SHP77 treated with DMSO at 0.1 percent for 48 hours (cell line): ENCODE results near the gene MYBPH.

Experiments
- DNase-seq: peaks from one replicate; lab custom pipeline; 2025; lab: John Stamatoyannopoulos, UW

Gene MYBPH

GRCh38 chr1:203178821-203179666 is 3.4 kb upstream of the MYBPH start:
- DNase-seq = no peak

- no peak for DNase-seq
These were observed 2.5 kb upstream of the MYBPH start for GRCh38 chr1:203178083-203178482.

- DNase-seq = no peak
These were observed 1.9 kb upstream of the MYBPH start for GRCh38 chr1:203177470-203178039.

DNA sequence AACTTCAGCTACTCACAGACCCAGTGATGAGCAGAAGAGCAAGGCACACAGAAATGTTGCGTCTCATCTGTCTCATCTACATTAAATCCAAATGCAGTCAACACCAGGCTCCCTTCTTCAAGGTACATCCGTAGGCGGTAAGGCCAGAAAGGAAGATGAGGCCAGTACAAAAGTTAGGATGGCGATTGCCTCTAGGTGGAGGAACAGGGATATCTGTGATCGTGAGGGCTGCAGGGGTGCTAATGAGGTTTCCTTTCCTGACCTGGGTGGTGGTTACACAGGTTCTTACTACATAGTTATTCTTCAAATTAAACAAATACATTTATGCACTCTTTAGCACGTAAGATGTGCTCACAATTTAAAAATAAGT is 1.4 kb upstream of the MYBPH start:
- no peak for DNase-seq

DNA sequence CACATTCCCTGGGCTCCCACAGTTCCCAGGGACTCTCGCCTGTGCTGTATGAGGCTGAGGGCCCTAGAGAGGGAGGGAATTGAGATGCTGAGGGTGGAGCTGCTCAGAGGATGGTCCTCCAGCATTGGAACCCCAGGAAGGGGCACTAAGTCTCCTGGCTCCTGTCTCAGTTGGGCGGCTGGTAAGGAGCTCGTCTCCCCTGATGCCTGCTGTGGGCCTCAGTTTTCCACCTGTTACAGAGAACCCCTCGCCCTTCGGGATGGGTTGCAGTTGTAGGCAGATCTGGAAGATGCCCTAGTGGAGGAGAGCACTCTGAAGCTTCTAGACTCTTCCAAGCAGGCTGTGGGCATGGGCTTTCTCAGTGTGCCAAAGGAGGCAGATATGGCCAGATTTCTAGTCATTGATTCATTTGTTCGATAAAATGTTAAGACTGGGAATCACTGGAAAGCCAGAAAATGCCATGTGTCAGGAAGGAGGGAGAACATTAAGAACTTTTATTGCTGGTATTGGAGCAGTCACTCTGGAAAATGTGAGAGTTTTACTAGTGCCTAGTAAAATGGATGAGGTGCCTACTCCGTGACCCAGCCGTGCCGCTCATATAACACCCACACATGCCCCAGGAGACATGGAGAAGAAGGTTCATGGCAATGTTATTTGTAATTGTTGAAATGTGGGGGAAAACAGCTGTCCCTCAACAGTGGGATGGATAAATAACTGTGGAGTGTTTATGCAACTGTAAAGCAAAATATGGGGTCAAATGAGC is 828 bp upstream of the MYBPH start:
- DNase-seq = no peak

DNA sequence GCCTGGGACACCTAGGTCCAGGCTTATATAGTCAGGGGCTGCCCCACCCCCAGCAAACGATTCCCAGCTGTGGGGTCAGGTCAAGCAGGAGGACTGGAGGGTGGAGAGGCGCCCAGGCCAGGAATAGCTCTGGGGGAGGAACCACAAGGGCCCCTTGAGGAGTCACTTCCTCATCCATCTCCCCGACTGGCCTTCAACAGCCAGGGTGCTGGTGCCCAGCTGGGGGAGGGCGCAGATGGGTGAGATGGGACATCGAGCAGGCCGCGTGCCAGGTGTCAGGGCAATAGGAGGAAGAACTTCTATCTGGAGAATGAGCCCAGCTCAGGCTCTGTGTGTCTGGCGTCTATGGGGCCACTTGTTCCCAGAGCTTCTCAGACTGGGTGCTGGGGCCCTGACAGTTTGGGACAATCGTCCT is 208 bp upstream of the MYBPH start:
- DNase-seq = no peak

DNA sequence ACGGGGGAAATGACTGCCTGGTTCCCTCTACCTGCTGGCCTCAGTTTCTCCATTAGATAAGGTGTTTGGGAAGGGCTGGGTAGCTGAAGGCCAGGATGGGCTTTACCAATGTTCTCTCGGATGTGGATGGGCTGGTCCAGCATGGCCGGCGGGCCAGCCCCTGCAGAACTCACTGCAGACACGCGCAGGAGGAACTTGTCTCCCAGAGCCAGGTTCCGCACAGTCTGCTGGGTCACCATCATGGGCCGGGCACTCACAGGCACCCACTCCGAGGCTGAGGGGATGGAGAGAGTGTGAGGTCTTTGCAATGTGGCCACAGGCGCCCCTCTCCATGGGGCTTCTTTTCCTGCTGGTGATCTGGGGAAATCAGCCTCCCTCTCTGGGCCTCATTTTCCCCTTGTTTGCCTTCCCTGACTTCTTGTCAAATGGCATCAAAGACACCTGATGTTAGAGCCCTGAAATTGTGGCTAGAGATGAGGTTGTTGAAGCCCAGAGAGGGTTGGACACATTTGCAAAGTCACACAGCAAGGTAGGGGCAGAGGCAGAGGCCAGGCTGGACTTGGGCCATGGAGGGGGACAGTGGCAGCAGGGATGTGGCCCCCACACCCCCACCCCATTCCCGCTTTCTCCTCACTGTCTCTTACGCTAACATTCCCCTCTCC is 1.2 kb downstream of the MYBPH start:
- DNase-seq = no peak

- no peak for DNase-seq
These were observed 2.1 kb downstream of the MYBPH start for GRCh38 chr1:203173566-203173965.

GRCh38 chr1:203173011-203173555 is 2.5 kb downstream of the MYBPH start:
- no peak for DNase-seq

DNA sequence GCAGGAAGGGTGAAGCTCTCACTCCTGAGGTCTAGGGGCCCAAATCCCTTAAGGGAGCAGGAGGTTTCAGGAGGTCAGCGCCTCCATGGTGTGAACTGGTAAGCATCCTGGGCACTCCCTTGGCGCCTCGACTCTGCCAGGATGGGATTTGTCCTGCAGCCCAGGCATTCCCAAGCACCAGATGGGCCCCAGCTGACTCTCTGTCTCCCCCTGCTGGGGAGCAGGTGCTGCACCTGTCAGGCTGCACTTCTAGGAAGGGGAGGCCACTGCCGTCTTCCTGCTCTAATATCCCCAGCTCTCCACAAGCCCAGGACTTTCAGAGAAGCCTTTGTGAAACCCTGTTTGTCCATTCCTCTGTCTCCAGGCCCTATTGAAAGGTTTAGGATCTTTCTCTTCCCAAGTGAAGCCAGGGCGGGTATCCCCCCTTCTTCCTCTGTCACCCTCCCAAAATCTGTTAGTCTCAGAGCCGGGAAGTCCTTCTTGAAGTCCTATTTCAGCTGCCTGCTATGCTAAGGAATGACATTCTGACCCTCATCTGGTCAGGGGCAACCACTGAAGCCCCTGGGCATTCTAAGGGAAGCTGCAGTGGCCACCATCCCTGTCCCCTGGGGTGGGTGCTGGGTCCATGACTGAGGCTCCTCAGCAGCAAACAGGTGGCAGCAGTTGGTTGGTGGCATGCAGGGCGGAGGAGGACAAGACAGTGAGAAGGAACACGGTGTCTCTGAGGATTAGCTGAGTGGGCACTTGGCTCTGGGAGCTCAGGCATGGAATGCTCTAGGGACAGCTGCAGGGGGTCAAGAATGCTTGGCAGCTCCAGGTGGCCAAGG is 3.2 kb downstream of the MYBPH start:
- no peak for DNase-seq

DNA sequence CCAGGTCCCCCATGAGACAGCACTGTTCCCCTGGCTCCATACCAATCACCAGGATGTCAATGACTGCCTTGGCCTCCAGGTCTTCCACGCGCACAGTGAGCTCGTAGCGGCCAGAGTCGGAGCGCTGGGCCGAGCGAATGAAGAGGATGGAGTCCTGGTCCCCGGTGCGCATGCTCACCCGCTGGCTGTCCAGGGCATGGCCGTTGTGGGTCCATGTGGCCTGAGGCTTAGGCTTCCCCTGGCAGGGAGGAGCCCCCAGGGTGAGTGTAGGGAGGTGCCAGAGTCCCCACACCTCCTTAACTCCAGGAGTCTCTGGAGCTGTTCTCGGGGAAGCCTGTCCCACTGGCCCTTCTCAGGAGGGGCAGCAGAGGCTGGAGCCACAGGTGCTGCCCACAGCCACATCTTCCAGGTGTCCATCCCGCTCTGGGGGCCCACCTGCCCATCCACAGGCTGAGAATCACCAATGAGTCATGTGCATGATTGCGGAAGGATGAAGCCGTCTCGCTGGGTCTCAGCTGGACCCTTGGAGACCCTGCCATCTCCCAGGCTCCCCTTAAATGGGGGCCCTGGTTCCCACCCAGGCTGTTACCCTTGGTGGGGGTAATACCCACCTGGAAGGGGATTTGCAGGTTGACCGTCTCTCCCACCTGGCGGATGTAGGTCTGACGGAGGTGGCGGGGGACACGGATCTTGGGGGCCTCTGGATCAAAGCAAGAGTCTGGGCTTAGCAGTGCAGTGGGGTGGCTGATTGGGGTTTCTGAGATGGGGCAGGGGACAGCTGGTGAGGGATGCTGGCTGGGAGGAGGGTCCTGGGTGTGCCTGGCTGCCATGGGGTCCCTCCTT is 4.1 kb downstream of the MYBPH start:
- no peak for DNase-seq

- DNase-seq = no peak
These were observed 4.8 kb downstream of the MYBPH start for GRCh38 chr1:203170625-203171330.

DNA sequence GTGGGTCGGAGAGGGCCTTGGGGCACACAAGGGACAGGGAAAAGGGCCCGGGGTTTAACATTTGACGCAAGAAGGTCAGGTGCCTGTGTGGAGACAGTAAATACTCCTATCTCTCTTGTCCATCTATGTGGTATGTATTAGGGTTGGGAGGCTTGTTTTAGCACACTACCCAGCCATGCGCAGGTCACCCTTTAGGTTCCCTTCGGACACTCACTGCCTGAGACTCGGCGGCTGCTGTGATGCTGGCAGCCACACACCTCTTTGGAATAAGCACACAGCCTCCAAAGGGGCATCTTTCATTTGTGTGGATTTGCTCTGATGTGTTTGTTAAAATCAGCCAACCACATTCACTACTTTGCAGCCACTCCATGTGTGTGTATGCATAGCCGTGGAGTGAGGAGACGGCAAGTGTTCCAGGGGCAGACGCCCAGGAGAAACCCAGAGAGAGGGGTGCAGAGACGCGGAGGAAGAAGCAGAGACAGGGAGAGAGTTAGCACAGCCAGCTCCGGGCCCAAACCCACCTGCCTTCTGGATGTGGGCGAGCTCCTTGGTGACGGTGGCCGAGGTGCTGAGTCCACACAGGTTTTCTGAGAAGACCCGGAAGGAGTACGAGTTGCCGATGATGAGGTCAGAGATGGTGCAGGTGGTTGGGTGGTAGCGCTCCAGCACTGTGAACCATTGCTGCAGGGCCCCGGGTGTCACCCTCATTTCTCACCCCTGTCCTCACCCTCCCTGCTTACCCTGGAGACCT is 5.7 kb downstream of the MYBPH start:
- DNase-seq = no peak

GRCh38 chr1:203168991-203169390 is 6.6 kb downstream of the MYBPH start:
- no peak for DNase-seq

- no peak for DNase-seq
These were observed 7.3 kb downstream of the MYBPH start for GRCh38 chr1:203168256-203168786.

GRCh38 chr1:203167913-203168200 is 7.8 kb downstream of the MYBPH start:
- no peak for DNase-seq

GRCh38 chr1:203167026-203167912 is 8.4 kb downstream of the MYBPH start:
- DNase-seq = no peak
